B cell (primary cell): ENCODE data around the gene GNPDA1. TPM values are rescaled to one million over a fixed set of nuclear protein-coding genes. Genes with fewer than 3 reads are reported as not detected.

ENCODE experiments used
- ATAC-seq: fragments of 200-7000 bp; cut with Tn5 transposase; one replicate; pipeline ENCODE4 v1.10.0; 2021; ENCODE audit warnings: low read depth, mild to moderate bottlenecking, moderate number of reproducible peaks, moderate library complexity
- CTCF ChIA-PET: fragments of 350-600 bp; sonication (Branson Sonifier 250); formaldehyde crosslinking; loops from one replicate; lab custom pipeline; 2021; ENCODE audit warnings: antibody characterized with exemption, inconsistent platforms; lab: Charles Lee
- POLR2A ChIA-PET: fragments of 350-600 bp; sonication (Branson Sonifier 250); formaldehyde crosslinking; loops from one replicate; lab custom pipeline; 2021; ENCODE audit warnings: antibody characterized with exemption; lab: Charles Lee
- DNase-seq: peaks from one replicate; pipeline ENCODE4 v3.0.0; 2013
- H2AFZ ChIP-seq: 2 replicates; pipeline ENCODE4 v1.6.1; 2012; ENCODE audit warnings: mild to moderate bottlenecking, low read depth, low read length; ENCODE audit not compliant: insufficient read depth, poor library complexity, severe bottlenecking
- H3K27ac ChIP-seq, 2 donors: 1 replicate in 1 of 2; 2 replicates in 1 of 2; pipeline ENCODE4 v1.5.1; 2012 to 2013; ENCODE audit warnings: low read length in 2 of 2, mild to moderate bottlenecking in 2 of 2, moderate library complexity in 1 of 2
- H3K27me3 ChIP-seq, 4 experiments: fragments of 200-600 bp in 1 of 4; sonication (generic) in 1 of 4; replicated peaks in 1 of 4; 1 replicate in 2 of 4; 2 replicates in 2 of 4; pipeline versions ENCODE4 v1.6.1 to v1.7.0; 2013 to 2016; ENCODE audit warnings: low read length in 3 of 4, mild to moderate bottlenecking in 2 of 4, mixed read lengths in 1 of 4, moderate library complexity in 1 of 4; ENCODE audit not compliant: insufficient read depth in 4 of 4, control insufficient read depth in 3 of 4; ENCODE audit errors: control extremely low read depth in 1 of 4
- H3K36me3 ChIP-seq, 2 experiments: replicated peaks in 1 of 2; 1 replicate in 1 of 2; 2 replicates in 1 of 2; pipeline versions ENCODE4 v1.6.1 to v1.7.1; 2013; ENCODE audit warnings: low read length in 1 of 2; ENCODE audit not compliant: insufficient read depth in 2 of 2, control insufficient read depth in 1 of 2; ENCODE audit errors: control extremely low read depth in 1 of 2, extremely low read depth in 1 of 2
- H3K4me1 ChIP-seq, 2 donors: fragments of 200-600 bp in 1 of 2; sonication (generic) in 1 of 2; 1 replicate in 1 of 2; 2 replicates in 1 of 2; pipeline versions ENCODE4 v1.5.1 to v1.6.1; 2013 to 2017; ENCODE audit warnings: low read length in 2 of 2; ENCODE audit not compliant: control insufficient read depth in 2 of 2, insufficient read depth in 2 of 2
- H3K4me2 ChIP-seq: replicated peaks from 2 replicates; pipeline ENCODE3; 2012; ENCODE audit warnings: mild to moderate bottlenecking, low read depth, low read length; ENCODE audit not compliant: poor library complexity, severe bottlenecking
- H3K4me3 ChIP-seq, 5 experiments: fragments of 200-600 bp in 1 of 5; sonication (generic) in 1 of 5; 1 replicate in 3 of 5; 2 replicates in 2 of 5; pipeline versions ENCODE4 v1.5.1 to v1.7.0; 2011 to 2016; ENCODE audit warnings: low read length in 4 of 5, mild to moderate bottlenecking in 4 of 5, low read depth in 2 of 5, control low read depth in 1 of 5, moderate library complexity in 1 of 5; ENCODE audit not compliant: insufficient read depth in 1 of 5; ENCODE audit errors: control extremely low read depth in 1 of 5, extremely low read depth in 1 of 5
- H3K79me2 ChIP-seq: fragments of 200-600 bp; sonication (generic); one replicate; pipeline ENCODE4 v1.6.0; 2016; ENCODE audit warnings: low read length; ENCODE audit not compliant: control insufficient read depth, insufficient read depth
- H3K9ac ChIP-seq: fragments of 200-600 bp; sonication (generic); 2 replicates; pipeline ENCODE4 v1.6.1; 2017; ENCODE audit warnings: mild to moderate bottlenecking, low read length, moderate library complexity
- H3K9me3 ChIP-seq, 3 donors: one replicate each; pipeline versions ENCODE4 v1.6.1 to v1.7.1; 2013; ENCODE audit warnings: low read length in 2 of 3; ENCODE audit not compliant: control insufficient read depth in 2 of 3, insufficient read depth in 1 of 3; ENCODE audit errors: control extremely low read depth in 1 of 3
- H4K20me1 ChIP-seq: 2 replicates; pipeline ENCODE4 v1.6.0; 2012; ENCODE audit warnings: mild to moderate bottlenecking, low read length; ENCODE audit not compliant: insufficient read depth, control insufficient read depth, poor library complexity, severe bottlenecking
- H3K27ac Mint-ChIP-seq: one replicate; pipeline ENCODE4 v1.8.0; 2021; ENCODE audit warnings: mixed read lengths
- H3K27me3 Mint-ChIP-seq: one replicate; pipeline ENCODE4 v1.8.0; 2021; ENCODE audit warnings: mixed read lengths
- H3K4me1 Mint-ChIP-seq: one replicate; pipeline ENCODE4 v1.8.0; 2021; ENCODE audit warnings: mixed read lengths
- H3K4me3 Mint-ChIP-seq: one replicate; pipeline ENCODE4 v1.8.0; 2021; ENCODE audit warnings: mixed read lengths
- H3K9me3 Mint-ChIP-seq: one replicate; pipeline ENCODE4 v1.8.0; 2022; ENCODE audit warnings: mixed read lengths; ENCODE audit not compliant: insufficient read depth
- EZH2 ChIP-seq: IDR thresholded peaks from 2 replicates; pipeline ENCODE4 v1.6.1; 2012; ENCODE audit warnings: borderline replicate concordance, low read depth, mild to moderate bottlenecking, moderate library complexity, low read length; ENCODE audit not compliant: insufficient read depth, poor library complexity, severe bottlenecking
- WGBS: methylation state at CpG from one replicate; pipeline ENCODE4 v1.1.5; 2013; ENCODE audit warnings: missing lambda C conversion rate; ENCODE audit not compliant: insufficient coverage; 5-methylcytosine and 5-hydroxymethylcytosine counted together
- intact Hi-C: fragments of 100-400 bp; cut with micrococcal nuclease; formaldehyde crosslinking; loops from one replicate; pipeline ENCODE4 v1.10.0; 2022
- polyA plus RNA-seq: library from polyadenylated mRNA; depleted of rRNA; stranded (reverse); fragments of >200 nt; gene quantifications from 2 replicates; pipeline ENCODE4 v1.2.3, GENCODE V29; 2012
- total RNA-seq, 2 donors: library from RNA; stranded (reverse); fragments of 120-200 nt in 1 of 2; gene quantifications; 1 replicate in 1 of 2; 2 replicates in 1 of 2; pipeline versions ENCODE4 v1.2.3 to v1.2.4, GENCODE V29; 2013 to 2022
- TF ChIP-seq, protein P1 (sequence below): fragments of 200-600 bp; IDR thresholded peaks from one replicate; pipeline ENCODE4 v1.8.0; 2022; ENCODE audit warnings: antibody characterized with exemption, mild to moderate bottlenecking

GNPDA1 gene
- total and polyA plus RNA-seq, 2 donors (not counting 1 experiment from before 2014, with no cell fraction given), result 3.1 to 12.1 TPM

DNA sequence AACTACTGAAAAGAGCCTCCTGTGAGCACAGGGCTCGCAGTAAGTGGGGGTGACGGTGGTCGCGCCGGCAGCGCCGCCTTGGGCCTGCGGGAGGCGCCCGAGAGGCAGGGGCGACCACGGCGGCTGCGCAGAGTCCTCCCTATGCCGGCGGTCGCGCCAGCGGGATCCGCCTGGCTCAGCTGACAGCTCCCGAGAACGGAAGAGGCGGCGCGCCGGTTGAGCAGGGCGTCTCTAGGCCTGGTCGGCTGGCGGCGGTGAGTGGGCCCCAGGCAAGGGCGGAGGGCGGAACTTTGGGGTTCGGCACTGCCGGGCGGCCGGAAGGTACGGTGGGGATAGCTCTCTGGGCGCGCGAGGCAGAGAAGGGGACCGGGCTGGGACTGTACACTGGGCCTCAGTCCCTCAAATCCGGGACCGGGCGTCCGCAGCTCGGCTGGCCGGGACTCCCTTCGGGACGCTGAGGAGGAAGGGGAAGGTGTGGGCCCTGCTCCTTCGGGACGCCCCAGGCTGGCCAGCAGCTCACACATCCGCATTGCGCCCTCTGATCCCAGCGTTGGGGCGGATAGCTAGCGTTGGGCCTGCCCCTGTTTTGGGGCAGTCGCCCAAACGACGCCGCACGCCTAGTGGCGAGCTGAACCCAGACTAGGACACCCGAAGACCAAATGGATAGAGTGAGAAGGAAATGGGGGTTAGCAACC, 43.8 kb downstream of the GNPDA1 start, which contains the start of gene RNF14:
Gene RNF14 (plus strand): TSS at position 192 of the 695 bp plus-strand sequence. CDS start 4,484 bp downstream, outside the sequence.
- ATAC-seq (peak; percentile 91), DNase-seq (peak; percentile 95)
- H3K4me3 Mint-ChIP-seq, result peak within 1 kb of the TSS; percentile 96
- peaks cover 19 to 34% of the 10 kb centered on the region in 2 donors for H3K4me1 ChIP-seq
- WGBS, result under 1% methylated on average over 63 of the region's 63 CpGs
- TF ChIP-seq EZH2, result no peak
- TF ChIP-seq, protein P1, sequence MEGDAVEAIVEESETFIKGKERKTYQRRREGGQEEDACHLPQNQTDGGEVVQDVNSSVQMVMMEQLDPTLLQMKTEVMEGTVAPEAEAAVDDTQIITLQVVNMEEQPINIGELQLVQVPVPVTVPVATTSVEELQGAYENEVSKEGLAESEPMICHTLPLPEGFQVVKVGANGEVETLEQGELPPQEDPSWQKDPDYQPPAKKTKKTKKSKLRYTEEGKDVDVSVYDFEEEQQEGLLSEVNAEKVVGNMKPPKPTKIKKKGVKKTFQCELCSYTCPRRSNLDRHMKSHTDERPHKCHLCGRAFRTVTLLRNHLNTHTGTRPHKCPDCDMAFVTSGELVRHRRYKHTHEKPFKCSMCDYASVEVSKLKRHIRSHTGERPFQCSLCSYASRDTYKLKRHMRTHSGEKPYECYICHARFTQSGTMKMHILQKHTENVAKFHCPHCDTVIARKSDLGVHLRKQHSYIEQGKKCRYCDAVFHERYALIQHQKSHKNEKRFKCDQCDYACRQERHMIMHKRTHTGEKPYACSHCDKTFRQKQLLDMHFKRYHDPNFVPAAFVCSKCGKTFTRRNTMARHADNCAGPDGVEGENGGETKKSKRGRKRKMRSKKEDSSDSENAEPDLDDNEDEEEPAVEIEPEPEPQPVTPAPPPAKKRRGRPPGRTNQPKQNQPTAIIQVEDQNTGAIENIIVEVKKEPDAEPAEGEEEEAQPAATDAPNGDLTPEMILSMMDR, result peak; percentile 99
- H3K27ac Mint-ChIP-seq, result peak within 1 kb of the TSS; percentile 98
- intact Hi-C loops, result loop anchor here (1.0 to 2.0 kb wide), 8 partner anchors 9 to 332 kb away; partner anchors contain the start of genes DELE1, FCHSD1, GNPDA1 and NDFIP1
- H3K9me3 Mint-ChIP-seq, result no peaks in the 10 kb centered on the region
- H3K27me3 ChIP-seq, result no peaks in the 10 kb centered on the region
- H3K79me2 ChIP-seq, result peaks cover 7% of the 10 kb centered on the region
- peak within 1 kb of the TSS; percentile 90 to 93 for H3K27ac ChIP-seq
- peaks cover 0 to 10% of the 10 kb centered on the region in 2 experiments for H3K36me3 ChIP-seq
- POLR2A ChIA-PET, result interaction anchor here (0.5 to 1.7 kb wide), 12 partner anchors 8 to 648 kb away, joined by 3 to 11 read pairs (median 4); partner anchors contain the start of genes DELE1, FCHSD1 and TAF7
- H2AFZ ChIP-seq, result peak within 1 kb of the TSS; percentile 92
- H3K27me3 Mint-ChIP-seq, result no peaks in the 10 kb centered on the region
- H3K9me3 ChIP-seq, result no peaks in the 10 kb centered on the region
- H3K4me2 ChIP-seq, result peak within 1 kb of the TSS; percentile 89
- peak within 1 kb of the TSS; percentile 63 to 95 (median 86) for H3K4me3 ChIP-seq
- CTCF ChIA-PET, result interaction anchor here (0.6 to 4.8 kb wide), 32 partner anchors 8 to 1792 kb away, joined by 3 to 62 read pairs (median 6); partner anchors contain the start of genes DELE1, DIAPH1, FCHSD1 and GNPDA1
- H4K20me1 ChIP-seq, result no peaks in the 10 kb centered on the region
- H3K9ac ChIP-seq, result peak within 1 kb of the TSS; percentile 89
- peaks cover 41% of the 10 kb centered on the region for H3K4me1 Mint-ChIP-seq

DNA sequence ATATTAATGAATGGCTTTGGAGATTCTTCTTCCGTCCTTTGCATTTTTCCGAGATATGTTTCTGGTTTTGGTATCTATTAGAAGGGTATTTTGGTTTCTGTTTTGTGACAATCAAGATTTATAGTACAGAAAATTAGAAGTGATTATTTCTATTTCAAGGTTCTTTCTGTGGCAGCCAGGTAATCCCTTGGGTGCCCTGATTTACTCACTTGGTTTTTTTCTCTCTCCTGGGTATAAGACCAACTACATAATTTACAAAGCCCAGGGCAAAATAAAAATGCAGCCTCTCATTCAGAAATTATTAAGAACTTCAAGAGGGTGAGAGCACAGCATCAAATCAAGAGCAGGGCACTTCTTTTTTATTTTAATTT, 45.9 kb downstream of the GNPDA1 start:
- Mint-ChIP-seq H3K27me3 (no peaks in the 10 kb centered on the region), H3K9me3 (no peaks in the 10 kb centered on the region), H3K27ac (peak overlapping the region; percentile 46), H3K4me3 (no peak overlapping the region), H3K4me1 (peaks cover 40% of the 10 kb centered on the region)
- Histone ChIP-seq H3K27me3 (no peaks in the 10 kb centered on the region), H3K79me2 (no peaks in the 10 kb centered on the region), H4K20me1 (no peaks in the 10 kb centered on the region), H3K9ac (no peak overlapping the region), H2AFZ (no peak overlapping the region), H3K27ac (no peak overlapping the region), H3K4me1 (peaks cover 19 to 34% of the 10 kb centered on the region in 2 donors), H3K4me3 (no peak overlapping the region), H3K9me3 (no peaks in the 10 kb centered on the region), H3K4me2 (no peak overlapping the region), H3K36me3 (no peaks in the 10 kb centered on the region)
- no peak for DNase-seq
- WGBS, result no CpG with 5 or more reads among the region's 2 CpGs
- ChIA-PET CTCF (interaction anchor here (1.4 to 4.8 kb wide), 2 partner anchors 10 to 275 kb away, joined by 3 to 38 read pairs; no protein-coding TSS in a partner anchor), POLR2A (no interaction called here)
- no peak for TF ChIP-seq EZH2
- TF ChIP-seq, protein P1, result no peak
- no peak for ATAC-seq
- intact Hi-C loops, result no loop called here
